Epithelial cell of proximal tubule (primary cell): Measurements from ENCODE around the gene CYBC1. TPM values are rescaled to one million over a fixed set of nuclear protein-coding genes. Genes with fewer than 3 reads are reported as not detected.

Experiments
- DNase-seq: peaks from one replicate; pipeline ENCODE4 v3.0.0-alpha.2; 2011; ENCODE audit warnings: low read depth
- H3K4me3 ChIP-seq: 2 replicates; pipeline ENCODE4 v1.5.1; 2011; ENCODE audit warnings: low read depth, mild to moderate bottlenecking, low read length
- total RNA-seq: library from RNA; depleted of rRNA; stranded (reverse); fragments of >200 nt; gene quantifications from 2 replicates; pipeline ENCODE4 v1.2.3, GENCODE V29; 2015
- TF ChIP-seq, protein P1 (sequence below): conservative IDR thresholded peaks from 2 replicates; pipeline ENCODE4 v1.5.1; 2012; ENCODE audit warnings: low read depth, mild to moderate bottlenecking, low read length

Gene CYBC1
- total RNA-seq, 1 donor from 2014 or later = 78.8 TPM

DNA sequence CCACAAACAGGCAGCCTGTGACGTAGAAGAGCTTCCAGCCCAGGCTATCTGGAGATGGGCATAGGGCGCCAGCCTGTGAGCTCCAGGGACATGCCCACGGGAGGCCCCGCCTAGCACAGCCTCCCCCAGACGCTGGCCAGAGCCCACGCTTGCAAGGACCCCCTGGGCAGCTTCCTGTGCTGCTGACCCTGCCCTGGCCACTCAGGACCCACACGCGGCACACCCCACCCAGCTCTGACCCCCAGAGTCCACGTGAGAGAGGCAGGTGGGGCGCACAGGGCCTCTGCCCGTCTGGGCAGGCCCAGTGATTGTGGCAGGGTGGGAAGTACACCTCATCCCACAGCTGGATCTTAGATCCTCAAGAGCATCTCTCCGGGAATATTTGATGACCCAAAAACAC is 3.9 kb downstream of the CYBC1 start:
- no peak for DNase-seq
- TF ChIP-seq, protein P1, sequence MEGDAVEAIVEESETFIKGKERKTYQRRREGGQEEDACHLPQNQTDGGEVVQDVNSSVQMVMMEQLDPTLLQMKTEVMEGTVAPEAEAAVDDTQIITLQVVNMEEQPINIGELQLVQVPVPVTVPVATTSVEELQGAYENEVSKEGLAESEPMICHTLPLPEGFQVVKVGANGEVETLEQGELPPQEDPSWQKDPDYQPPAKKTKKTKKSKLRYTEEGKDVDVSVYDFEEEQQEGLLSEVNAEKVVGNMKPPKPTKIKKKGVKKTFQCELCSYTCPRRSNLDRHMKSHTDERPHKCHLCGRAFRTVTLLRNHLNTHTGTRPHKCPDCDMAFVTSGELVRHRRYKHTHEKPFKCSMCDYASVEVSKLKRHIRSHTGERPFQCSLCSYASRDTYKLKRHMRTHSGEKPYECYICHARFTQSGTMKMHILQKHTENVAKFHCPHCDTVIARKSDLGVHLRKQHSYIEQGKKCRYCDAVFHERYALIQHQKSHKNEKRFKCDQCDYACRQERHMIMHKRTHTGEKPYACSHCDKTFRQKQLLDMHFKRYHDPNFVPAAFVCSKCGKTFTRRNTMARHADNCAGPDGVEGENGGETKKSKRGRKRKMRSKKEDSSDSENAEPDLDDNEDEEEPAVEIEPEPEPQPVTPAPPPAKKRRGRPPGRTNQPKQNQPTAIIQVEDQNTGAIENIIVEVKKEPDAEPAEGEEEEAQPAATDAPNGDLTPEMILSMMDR = no peak
- H3K4me3 ChIP-seq = no peak overlapping the region

DNA sequence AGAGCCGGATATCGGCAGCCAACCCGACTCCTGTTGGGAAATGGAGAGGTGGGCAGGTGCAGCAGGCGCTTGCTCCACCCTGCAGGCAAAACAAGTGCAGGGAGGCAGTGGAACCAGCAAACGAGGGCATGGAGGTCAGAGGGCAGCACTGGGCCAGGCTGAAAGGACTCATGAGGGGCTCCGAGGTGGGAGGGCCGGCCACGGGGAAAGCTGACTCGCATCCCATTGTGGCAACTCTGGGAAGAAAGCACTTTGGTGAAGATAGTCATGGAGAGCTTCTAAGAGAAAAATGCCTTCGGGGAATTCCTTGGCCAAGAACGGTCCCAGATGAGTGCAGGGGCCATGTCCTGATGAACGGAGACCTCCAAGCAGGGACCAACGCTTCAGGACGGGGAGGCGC is 4.4 kb downstream of the CYBC1 start:
- TF ChIP-seq, protein P1 = no peak
- no peak for DNase-seq
- no peak overlapping the region for H3K4me3 ChIP-seq

DNA sequence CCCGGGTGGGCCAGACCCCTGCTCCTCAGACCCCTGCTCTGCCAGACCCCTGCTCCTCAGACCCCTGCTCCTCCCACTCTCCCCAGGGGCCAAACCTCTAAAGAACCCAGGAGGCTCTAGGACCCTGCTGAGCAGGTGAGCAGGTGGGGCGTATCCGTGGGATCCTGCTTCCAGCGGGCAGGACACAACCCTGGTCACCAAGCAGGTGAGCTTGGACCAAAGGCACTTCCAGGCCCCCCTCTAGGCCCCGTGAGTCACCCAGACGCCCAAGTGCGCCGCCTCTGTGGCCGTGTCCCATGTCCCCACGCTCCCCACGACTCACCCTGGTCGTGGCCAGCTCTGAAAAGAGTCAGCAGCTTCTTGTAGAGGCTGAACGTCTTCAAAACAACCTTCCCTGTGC is 5.0 kb downstream of the CYBC1 start:
- no peak for DNase-seq
- H3K4me3 ChIP-seq = no peak overlapping the region
- TF ChIP-seq, protein P1 = no peak

DNA sequence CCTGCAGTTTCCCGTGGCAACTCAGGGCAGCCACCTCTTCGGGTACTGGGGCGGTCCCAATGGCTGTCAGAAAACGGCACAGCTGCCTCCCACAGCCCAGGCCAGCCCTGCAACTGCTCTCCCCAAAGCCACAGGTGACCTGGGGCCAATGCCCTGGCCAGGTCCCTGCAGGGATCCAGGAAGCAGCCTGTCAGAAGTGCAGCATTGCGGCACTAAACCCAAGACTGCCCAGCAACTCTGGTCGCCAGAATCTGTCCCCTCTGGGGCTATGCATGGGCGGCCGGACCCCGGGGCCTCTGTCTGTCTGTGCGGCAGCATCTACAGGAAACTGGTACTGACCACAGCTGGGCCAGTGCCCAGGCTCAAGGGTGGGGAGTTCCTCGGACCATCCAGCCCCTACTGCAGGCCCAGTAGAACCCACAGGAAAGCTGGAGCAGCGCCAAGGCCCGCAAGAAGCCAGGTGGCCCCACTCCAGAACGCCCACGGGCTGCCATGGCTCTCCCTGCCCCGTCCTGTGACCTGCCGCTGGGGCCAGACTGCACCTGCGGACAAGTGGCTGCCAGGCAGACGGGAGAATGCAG is 5.5 kb downstream of the CYBC1 start:
- no peak for DNase-seq
- TF ChIP-seq, protein P1 = no peak
- H3K4me3 ChIP-seq = no peak overlapping the region

DNA sequence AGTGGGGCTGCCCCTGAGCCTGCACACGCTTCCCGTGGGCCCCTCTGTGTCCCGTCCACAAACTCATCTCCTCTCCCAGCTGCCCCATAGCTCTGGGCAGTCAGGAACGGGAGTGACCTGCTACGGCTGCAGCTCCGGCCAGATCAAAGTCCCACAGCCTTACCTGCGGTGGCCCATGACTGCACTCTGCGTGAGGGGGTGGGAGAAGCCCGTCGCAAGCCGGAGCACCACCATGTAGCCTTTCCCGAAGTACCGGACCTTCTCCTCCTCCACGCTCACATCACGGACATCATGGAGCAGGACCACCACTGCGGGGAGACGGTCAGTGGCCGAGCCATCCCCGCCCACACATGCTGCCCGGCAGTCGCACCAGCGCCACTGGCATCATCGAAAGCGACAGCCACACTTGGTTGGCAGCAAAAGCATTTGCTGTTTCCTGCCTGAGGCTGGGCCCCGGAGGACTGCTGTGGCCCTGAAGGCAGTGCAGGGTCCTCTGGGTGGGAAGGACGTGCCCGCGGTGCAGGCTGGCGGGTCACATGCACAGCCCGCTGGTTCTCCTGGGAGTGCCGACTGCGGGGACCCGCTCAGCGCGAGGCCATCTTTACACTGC is 6.2 kb downstream of the CYBC1 start:
- H3K4me3 ChIP-seq = no peak overlapping the region
- TF ChIP-seq, protein P1 = no peak
- DNase-seq = no peak

DNA sequence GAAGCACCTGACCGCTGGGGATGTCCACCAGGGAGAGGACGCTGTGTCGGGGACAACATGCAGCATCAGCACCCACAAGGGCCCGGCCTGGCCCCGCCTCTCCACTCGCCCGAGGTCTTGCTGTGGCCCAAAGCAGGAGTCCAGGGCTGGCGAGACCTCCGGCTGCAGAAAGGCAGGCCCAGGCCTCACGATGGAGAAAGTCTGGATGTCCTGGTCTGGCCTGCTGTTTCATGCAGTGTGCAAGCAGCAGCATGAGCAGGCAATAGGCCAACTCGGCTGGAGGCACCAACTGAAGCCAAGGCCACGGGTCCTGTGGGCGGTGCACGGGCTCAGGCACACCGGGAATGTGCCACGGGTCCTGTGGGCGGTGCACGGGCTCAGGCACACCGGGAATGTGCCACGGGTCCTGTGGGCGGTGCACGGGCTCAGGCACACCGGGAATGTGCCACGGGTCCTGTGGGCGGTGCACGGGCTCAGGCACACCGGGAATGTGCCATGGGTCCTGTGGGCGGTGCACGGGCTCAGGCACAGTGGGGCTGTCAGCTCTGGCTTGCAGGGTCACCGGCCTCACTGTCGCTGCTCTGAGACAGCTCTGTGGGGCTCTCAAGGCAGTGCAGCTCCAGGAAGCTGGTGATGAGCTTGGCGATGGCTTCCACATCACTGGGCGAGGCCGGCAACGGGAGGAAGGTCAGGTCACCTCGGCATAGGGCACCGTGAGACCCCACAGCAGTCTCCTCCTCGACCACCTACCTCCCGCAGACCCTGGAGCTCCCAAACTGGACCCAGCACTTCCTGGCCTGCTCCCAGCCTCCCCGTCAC is 6.9 kb downstream of the CYBC1 start:
- no peak for DNase-seq
- TF ChIP-seq, protein P1 = no peak
- no peak overlapping the region for H3K4me3 ChIP-seq
